Ishikawa (cell line): ENCODE data around the gene P2RX4.

Experiments
- CEBPB ChIP-seq: IDR thresholded peaks from 2 replicates; pipeline ENCODE4 v1.6.1; 2012
- CREB1 ChIP-seq: IDR thresholded peaks from 2 replicates; pipeline ENCODE4 v1.6.1; 2012; ENCODE audit warnings: low read depth
- EGR1 ChIP-seq: IDR thresholded peaks from 2 replicates; pipeline ENCODE4 v1.6.1; 2012
- EP300 ChIP-seq: IDR thresholded peaks from 2 replicates; pipeline ENCODE4 v1.6.1; 2012; ENCODE audit warnings: borderline replicate concordance
- FOXM1 ChIP-seq: IDR thresholded peaks from 2 replicates; pipeline ENCODE4 v1.6.1; 2012; ENCODE audit warnings: low read depth, borderline replicate concordance
- MAX ChIP-seq: IDR thresholded peaks from 2 replicates; pipeline ENCODE4 v1.6.1; 2012
- NFIC ChIP-seq: IDR thresholded peaks from 2 replicates; pipeline ENCODE4 v1.6.1; 2012
- RAD21 ChIP-seq: IDR thresholded peaks from 2 replicates; pipeline ENCODE4 v1.6.1; 2012; ENCODE audit warnings: low read depth
- REST ChIP-seq: IDR thresholded peaks from 2 replicates; pipeline ENCODE4 v1.6.1; 2012; ENCODE audit warnings: low read depth, mild to moderate bottlenecking
- TAF1 ChIP-seq: IDR thresholded peaks from 2 replicates; pipeline ENCODE4 v1.6.1; 2012; ENCODE audit warnings: low read depth, mild to moderate bottlenecking
- TCF12 ChIP-seq: IDR thresholded peaks from 2 replicates; pipeline ENCODE4 v1.6.1; 2012; ENCODE audit warnings: low read depth
- TEAD4 ChIP-seq: IDR thresholded peaks from 2 replicates; pipeline ENCODE4 v1.6.1; 2012
- USF1 ChIP-seq: IDR thresholded peaks from 2 replicates; pipeline ENCODE4 v1.6.1; 2012
- YY1 ChIP-seq: IDR thresholded peaks from 2 replicates; pipeline ENCODE4 v1.6.1; 2012; ENCODE audit warnings: low read depth
- ZBTB7A ChIP-seq: IDR thresholded peaks from 2 replicates; pipeline ENCODE4 v1.6.1; 2012; ENCODE audit warnings: low read depth

The P2RX4 gene

DNA sequence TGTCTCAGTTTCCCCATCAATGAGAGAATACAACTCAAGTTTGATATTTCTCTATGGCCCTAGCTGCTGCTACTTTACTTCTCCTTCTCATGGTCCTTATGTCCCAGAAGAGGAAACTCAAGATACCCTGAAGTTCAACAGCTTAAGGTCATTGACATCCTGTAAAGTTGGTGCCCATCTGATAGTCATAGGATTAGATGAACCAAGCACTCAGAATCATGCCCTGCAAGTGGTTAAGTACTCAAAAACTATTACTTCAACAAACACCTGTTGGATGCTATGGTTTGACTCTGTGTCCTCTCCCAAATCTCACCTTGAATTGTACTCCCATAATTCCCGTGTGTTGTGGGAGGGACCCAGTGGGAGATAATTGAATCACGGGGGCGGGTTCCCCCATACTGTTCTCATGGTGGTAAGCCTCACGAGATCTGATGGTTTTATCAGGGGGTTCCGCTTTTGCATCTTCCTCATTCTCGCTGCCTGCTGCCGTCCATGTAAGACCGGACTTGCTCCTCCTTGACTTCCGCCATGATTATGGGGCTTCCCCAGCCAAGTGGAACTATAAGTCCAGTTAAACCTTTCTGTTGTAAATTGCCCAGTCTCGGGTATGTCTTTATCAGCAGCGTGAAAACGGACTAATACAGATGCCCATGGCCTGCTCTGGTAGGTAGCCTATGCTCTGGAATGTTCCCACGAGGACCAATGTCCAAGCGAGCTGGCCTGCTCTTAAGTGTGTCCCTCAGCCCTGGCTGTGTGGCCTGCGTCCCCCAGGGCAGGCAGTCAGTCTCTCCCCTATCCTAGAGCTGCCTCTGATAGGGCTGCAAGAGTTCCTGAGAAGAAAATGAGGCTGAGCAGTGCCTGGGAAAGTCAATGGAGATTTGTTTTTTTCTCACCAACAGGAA lies 68.5 kb downstream of the P2RX4 start:
- TF ChIP-seq MAX = no peak
- no peak for TF ChIP-seq CEBPB
- TF ChIP-seq CREB1 = no peak
- no peak for TF ChIP-seq TCF12
- no peak for TF ChIP-seq TEAD4
- no peak for TF ChIP-seq USF1
- TF ChIP-seq ZBTB7A = no peak
- no peak for TF ChIP-seq FOXM1
- no peak for TF ChIP-seq YY1
- TF ChIP-seq EGR1 = no peak
- TF ChIP-seq REST = no peak
- TF ChIP-seq NFIC = no peak

- TF ChIP-seq RAD21 (no peak), EP300 (no peak), ZBTB7A (no peak), FOXM1 (no peak), CEBPB (no peak), MAX (no peak), REST (no peak), USF1 (no peak)
Observed at GRCh38 chr12:121279071-121279375, 69.1 kb downstream of the P2RX4 start.

DNA sequence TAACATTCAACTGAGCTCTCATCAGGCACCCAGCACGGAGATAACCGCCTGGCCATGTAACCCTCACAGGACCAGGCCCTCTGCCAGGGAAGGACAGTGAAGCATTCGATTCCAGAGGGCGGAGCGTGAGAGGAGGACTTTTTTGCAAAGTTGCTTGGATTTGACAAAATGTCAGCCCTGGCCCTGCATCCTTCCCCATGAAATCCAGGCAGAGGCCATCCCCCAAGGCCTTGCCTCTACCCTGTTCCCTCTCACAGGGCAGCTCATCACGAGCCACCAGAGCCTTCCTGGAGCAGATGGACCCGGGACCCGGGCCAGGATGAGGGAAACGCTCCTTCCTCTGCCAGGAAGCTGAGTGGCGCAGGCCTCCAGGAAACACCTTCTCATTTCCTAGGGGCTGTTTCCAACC lies 69.6 kb downstream of the P2RX4 start:
- TF ChIP-seq CEBPB = no peak
- TF ChIP-seq TCF12 = no peak
- no peak for TF ChIP-seq FOXM1
- no peak for TF ChIP-seq USF1
- no peak for TF ChIP-seq NFIC
- no peak for TF ChIP-seq EP300
- no peak for TF ChIP-seq YY1
- no peak for TF ChIP-seq CREB1
- no peak for TF ChIP-seq TAF1
- no peak for TF ChIP-seq ZBTB7A
- TF ChIP-seq REST = no peak
- TF ChIP-seq TEAD4 = no peak
- no peak for TF ChIP-seq MAX
- TF ChIP-seq EGR1 = no peak
- no peak for TF ChIP-seq RAD21

GRCh38 chr12:121282072-121282742 lies 72.3 kb downstream of the P2RX4 start:
- TF ChIP-seq CEBPB (no peak), CREB1 (no peak)
